NCI-H187 (cell line): ENCODE data around the gene NOC2L.

Experiments used
- DNase-seq, 2 experiments: peaks; one replicate each; lab custom pipeline; 2025; lab: John Stamatoyannopoulos, UW

Gene NOC2L

DNA sequence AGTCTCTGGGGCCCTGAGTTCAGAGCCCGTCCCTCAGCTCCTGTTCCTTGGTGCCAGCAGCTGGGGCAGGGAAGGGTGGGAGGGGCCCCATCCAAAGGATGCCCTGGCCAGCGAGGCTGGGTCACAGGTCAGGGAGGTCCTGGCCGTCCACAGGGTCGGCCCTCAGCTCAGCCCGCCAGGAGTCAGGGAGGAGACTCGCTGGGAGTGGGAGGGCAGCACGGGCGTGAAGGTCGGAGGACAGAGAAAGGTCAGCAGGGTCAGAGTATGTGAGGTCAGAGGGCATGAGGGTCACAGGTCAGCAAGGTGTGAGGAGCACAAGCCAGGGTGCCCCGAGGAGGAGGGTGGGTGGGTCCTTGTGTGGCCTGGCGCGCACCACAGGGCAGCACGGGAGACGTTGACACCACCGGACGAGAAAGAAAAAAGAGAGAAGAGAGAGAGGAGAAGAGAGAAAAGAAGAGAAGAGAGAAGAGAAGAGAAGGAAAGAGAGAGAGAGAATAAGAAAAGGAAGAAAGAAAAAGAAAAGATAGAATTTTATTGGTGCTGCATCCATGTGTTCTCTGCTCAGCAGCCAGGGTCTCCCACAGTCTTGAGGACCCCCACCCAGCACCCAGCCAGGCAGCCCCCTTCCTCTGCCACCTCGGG is 15.8 kb upstream of the NOC2L start:
- DNase-seq, result no peak

DNA sequence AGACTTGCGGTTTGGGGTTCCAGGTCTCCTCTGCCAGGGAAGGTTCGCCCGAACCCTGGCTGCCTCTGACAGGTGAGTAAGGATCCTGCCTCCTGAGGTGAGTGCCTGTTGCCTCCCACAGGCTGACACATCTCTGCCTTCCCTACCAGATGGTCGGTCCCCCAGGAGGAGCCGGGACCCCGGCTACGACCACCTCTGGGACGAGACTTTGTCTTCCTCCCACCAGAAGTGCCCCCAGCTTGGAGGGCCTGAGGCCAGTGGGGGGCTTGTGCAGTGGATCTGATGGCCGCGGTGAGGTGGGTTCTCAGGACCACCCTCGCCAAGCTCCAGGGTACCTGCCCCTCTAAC is 15.2 kb upstream of the NOC2L start:
- DNase-seq, result no peak

DNA sequence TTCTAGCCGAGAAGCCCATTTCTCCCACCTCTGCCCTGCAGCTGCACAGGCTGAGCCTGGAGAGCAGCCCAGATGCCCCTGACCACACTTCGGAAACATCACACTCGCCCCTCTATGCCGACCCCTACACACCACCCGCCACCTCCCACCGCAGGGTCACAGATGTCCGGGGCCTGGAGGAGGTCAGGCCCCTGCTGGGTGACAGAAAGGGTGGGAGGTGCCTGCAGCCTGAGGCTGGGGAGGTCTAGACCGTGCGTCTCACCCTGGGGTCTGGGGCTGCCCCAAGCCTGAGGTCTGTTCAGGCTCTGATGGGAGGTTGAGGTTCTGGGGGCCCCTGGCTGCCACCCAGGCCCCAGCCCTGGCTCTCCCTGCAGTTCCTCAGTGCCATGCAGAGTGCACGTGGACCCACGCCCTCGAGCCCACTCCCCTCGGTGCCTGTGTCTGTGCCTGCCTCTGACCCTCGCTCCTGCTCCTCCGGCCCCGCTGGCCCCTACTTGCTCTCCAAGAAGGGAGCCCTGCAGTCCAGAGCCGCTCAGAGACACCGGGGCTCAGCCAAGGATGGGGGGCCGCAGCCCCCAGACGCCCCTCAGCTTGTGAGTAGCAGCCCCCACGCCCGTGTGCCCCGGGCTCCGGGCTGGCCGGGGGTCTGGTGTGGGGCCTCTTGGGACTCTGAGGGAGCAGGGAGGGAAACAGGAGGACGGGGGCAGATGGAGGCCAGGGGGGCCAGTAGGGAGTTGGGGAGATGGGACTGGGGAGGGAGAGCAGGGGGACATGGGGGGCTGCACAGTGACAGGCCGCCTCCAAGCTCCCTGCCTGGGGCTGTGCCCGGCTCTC is 14.6 kb upstream of the NOC2L start:
- no peak for DNase-seq

DNA sequence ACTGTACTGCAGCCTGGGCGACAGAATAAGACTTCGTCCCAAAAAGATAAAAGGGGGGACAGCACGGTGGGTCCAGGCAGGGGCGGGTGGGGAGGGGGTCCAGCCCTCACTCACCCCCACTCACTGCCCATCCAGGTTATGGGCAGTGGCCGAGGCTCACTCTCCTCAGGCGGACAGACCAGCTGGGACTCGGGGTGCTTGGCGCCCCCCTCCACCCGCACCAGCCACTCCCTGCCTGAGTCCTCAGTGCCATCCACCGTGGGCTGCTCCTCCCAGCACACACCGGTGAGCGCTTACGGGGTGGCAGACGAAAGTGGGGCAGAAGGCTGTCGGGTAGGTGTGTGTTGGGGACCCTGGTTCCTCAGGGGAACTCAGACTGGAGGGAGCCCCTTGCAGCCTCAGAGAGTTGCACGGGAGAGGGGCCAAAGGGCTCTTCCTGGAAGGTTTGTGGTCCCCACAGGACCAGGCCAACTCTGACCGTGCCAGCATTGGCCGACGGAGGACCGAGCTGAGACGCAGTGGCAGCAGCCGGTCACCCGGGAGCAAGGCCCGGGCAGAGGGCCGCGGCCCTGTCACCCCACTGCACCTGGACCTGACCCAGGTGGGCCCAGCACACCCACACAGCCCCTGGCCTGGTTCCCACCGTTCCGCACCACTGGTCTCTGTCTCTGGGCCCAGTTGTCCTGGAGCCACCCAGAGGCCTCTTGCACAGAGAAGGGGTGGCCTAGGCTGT is 13.8 kb upstream of the NOC2L start:
- DNase-seq, result no peak

DNA sequence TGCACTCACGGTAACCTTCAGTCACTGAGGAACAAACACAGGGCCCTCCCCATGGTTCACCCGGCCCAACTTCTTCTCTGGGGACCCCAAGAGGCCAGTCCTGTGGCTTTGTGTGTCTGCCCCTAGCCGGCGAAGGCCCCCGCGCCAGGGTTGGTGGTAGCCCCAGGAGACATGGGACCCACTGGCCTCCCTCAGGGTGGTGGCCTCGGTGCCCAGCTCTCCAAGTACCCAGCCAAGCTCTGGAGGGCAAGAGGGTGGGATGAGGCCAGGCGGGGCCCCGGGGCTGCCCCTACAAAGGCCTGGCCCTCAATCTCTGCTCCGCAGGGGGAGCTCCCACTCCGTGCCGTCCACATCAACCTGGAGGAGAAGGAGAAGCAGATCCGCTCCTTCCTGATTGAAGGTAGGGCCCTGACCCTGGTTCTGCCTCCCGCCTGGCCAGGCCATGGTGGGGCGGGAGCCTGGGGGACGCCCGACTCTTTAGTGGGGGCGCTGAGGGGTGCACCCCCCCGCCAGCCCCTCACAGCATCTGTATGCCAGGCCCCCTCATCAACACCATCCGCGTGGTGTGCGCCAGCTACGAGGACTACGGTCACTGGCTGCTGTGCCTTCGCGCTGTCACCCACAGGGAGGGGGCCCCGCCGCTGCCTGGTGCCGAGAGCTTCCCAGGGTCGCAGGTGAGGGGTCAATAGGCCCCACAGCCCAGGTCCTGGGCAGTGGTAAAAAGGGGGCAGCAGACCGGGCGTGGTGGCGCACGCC is 12.9 kb upstream of the NOC2L start:
- no peak for DNase-seq

DNA sequence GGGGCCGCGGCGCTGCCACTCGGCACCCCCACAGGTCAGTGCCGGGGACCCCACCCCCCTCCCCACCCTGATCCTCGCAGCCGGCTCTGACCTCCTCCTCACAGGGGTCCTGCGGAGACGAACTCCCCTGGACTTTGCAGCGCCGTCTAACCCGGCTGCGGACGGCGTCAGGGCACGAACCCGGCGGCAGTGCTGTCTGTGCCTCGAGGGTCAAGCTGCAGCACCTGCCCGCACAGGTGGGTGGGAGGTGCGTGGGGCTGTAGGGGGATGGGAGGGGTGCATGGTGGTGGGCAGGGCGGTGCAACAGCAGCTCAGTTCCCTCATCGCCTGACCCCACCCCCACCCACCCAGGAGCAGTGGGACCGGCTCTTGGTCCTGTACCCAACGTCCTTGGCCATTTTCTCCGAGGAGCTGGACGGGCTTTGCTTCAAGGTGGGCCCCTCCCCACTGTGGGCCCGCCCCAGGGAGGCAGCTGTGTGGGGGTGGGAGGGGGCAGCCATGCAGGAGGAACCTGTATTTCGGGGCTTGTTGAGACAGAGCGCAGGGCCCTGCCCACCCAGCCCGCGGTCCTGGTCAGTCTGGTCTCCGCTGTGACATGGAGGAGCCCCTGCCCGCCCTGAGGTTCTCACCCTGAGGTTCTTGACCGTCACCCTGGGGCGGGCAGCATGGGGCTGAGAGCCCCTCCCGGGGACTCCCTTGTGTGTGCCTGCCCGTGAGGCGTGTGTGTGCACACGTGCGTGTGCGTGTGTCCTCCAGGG is 12.1 kb upstream of the NOC2L start:
- no peak for DNase-seq

DNA sequence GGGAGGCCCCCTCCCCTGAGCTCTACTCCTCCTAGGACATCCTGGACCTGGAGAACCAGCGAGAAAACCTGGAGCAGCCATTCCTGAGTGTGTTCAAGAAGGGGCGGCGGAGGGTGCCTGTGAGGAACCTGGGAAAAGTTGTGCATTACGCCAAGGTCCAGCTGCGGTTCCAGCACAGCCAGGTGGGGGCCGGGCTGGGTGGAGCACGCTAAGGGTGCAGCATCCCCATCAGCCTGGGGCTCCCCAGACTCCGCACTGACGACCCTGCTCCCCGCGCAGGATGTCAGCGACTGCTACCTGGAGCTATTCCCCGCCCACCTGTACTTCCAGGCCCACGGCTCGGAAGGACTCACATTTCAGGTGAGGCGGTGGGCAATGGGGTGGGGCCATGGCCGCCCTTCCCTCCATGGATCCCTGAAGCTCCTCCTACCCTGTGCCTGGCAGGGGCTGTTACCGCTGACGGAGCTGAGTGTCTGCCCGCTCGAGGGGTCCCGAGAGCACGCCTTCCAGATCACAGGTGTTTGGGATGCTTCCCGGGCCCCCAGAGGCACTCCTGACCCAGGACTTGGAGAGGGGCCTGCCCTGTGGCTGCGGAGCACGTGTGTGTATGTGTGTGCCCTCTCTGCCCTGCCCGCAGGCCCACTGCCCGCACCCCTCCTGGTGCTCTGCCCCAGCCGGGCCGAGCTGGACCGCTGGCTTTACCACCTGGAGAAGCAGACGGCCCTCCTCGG is 11.4 kb upstream of the NOC2L start:
- no peak for DNase-seq

DNA sequence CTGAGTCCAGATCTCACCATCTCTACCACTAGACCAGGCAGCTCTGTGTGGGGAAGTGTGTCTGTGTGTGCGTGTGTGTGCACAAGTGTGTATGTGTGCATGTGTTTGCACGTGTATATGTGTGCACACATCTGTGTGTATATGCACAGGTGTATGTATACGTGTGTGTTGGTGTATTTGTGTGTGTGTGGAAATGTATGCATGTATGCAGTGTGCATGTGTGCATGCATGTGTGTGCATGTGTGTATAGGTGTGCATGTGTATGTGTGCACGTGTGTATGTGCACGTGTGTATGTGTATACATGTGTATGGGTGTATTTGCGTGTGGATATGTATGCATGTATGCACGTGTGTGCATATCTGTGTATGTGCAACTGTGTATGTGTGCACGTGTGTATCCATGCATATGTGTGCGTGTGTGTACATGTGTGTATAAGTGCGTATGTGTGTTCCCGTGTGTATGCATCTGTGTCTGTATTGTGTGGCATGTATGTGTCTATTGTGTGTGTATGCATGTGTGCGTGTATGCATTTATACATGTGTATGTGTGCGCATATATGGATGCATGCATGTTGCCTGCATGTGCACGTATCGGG is 10.3 kb upstream of the NOC2L start:
- DNase-seq, result no peak

DNA sequence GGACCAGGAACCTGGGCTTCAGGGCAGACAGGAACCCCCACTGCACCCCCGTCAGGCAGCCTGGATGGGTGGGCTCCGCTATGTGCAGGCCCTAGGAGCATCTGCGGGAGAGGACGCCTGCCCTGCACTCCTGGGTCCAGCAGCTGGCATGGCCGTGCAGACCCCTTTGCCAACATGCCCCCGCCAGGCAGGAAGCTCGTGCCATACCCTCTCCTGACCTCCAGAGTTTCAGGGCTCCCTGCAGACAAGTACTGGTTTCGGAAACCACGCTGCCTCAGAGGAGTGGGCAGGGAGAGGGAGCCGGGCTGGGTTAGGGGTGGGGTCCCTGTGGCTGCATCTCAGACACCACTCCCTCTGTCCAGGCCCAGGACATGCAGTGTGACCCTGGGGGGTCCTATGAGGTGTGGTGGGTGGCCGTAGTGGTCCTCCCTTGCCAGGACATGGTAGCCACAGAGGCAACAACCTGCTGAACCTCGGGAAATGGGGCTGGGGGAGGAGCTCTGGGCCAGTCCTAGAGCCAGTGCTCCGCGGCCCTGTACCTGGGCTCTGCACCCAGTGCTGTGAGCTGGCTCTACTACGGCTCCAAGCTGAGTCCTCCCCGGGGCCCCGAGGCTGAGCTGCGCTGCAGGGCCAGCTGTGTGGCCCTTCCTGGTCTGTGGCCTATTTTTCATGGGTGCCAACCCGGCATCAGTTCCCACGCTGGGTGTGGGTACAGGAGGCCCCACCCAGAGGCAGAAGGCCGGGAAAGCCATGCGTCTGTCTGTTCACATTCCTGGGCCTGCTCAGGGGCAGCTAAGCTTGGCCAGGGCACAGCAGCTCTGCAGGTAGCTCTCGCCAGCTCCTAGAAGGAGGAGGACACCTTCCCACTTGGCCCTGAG is 8.6 kb upstream of the NOC2L start:
- no peak for DNase-seq

DNA sequence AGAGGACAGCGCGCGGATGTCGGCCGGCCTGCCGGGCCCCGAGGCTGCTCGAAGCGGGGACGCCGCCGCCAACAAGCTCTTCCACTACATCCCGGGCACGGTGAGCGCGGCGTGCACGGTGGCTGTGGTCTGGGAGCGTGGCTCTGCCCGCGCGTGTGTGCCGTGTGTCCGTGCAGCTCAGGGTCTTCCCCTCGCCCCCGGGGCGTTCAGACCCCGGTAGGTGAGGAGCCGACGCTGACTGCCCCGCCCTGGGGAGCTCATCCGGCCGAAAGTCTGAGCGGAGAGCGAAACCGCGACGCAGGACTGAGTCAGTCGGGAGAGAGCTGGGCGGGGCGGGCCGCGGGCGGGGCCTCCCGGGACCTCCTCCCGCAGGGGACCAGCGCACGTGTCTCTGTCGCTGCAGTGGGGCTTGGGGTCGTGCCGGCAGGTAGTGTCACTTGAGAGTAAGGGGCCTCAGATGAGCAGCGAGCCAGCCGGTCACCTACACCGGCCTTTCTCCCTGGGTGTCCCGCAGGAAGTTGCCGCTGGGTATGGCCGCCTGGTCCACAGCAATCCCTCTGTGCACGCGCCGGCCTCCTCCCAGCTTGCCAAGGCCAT is 7.7 kb upstream of the NOC2L start:
- DNase-seq, result no peak

DNA sequence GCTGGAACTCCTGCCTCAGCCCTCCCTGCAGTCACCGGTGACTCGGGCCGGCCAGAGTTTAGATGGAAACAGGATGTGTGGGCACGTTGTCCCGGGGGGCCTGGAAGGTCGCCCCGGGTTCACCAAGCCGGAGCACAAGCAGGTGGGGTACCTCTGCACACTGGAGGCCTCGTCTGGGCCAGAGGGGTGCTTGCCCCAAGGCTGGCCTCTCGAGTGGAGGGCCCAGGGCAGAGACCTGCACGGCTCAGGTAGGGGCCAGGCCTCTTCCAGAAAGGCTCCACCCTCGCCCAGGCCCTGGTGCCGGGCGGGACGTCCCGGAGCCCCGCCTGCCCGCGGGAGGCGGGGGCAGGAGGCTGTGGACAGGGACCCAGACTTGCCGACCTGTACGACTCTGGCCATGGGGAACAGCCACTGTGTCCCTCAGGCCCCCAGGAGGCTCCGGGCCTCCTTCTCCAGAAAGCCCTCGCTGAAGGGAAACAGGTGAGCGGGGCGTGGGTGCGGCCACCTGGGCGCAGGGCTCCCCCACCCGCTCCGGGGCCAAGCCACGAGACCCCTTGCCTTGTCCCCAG is 7.2 kb upstream of the NOC2L start, which contains the start of gene PLEKHN1:
PLEKHN1 (plus strand) TSS at position 348 of the 569 bp plus-strand sequence; CDS start at position 398, 50 bp downstream.
- DNase-seq, result no peak

DNA sequence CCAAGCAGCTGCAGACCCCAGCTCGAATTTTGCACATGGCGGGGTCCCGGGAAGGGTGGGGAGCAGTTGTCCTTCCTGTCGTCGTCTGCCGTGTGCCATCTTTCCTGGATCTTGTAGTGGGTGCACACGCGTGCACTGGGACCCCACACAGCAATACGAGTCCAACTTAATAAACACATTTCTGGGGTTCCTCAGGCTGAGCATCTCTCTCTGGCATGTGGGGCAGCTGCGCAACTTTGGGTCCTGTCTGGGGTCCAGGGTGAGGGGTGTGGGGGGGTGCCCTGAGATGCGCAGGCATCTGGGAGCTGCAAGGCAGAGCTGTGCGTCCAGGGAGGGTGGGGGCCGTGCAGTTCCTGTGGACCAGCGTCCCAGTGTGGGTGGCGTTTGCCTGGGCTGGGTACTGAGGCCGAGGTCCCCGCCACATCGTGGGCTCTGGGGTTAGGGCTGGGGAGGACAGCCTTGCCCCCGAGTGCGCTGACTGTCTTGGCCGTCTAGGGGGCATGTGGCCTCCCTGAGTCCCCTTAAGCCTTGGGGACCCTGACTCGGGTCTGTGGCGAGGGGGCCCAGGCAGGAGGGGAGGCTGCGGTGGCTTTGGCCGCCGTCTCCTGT is 6.6 kb upstream of the NOC2L start:
- DNase-seq, result no peak

DNA sequence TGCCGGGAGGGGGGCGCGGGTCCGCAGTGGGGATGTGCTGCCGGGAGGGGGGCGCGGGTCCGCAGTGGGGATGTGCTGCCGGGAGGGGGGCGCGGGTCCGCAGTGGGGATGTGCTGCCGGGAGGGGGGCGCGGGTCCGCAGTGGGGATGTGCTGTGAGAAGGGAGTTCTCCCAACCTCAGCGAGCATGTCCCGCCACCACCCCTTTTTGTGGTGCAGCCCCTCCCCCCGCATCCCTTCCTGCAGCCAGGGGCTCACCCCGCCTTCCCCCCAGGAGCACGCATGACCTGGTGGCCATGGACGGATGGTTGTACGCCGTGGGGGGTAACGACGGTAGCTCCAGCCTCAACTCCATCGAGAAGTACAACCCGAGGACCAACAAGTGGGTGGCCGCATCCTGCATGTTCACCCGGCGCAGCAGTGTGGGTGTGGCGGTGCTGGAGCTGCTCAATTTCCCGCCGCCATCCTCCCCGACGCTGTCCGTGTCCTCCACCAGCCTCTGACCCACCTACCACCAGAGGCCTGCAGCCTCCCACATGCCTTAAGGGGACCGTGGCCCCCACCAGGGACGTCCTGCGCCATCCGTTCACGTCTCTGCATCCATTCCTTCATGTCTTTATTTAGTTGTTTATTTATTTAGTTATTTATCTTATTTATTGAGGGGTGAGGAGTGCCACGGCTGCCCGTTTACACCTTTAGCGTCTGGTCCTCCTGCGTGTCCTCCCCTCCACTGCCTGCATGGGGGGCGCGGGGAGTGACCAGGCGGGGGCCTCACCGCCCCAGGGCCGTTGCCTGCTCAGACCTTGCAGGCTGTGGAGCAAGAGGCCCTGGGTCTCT is 5.9 kb upstream of the NOC2L start:
- DNase-seq, result no peak

DNA sequence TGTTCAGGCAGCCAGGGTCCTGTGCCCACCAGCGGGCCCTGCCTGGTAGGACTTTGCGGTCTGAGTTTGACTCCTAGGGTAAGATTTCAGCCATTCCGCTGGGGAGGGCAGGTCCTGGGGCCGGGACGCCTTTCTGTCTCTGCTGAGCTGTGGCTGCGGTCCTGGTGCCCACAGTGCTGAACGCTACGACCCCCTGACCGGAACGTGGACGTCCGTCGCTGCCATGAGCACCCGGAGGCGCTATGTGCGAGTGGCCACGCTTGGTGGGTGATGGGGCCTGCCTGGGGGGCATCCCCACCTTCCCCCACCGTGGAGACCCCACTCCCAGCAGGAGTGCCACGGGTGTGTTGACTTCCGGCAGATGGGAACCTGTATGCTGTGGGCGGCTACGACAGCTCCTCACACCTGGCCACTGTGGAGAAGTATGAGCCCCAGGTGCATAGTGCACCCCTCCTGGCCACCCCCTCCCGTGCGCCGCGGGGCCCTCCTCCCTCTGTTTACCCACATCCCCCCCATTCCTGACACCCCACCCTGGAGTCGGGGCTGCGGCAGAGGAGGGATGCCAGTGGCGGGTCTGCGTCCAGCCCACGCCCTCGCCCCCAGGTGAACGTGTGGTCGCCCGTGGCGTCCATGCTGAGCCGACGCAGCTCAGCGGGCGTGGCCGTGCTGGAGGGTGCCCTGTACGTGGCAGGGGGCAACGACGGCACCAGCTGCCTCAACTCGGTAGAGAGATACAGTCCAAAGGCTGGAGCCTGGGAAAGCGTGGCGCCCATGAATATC is 4.9 kb upstream of the NOC2L start:
- DNase-seq, result no peak

DNA sequence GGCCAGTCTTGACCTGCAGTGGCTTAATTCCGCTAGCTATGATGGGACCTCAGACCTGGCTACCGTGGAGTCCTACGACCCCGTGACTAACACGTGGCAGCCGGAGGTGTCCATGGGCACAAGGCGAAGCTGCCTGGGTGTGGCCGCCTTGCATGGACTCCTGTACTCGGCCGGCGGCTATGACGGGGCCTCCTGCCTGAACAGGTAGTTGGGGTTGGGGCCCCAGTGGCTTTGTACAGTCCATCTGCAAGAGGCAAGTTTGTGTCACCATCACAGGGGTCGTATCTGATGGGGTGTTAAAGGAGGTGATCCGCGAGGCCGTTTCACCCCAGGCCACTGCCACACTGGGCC is 4.2 kb upstream of the NOC2L start:
- DNase-seq, result no peak
